ENCODE data around the gene FARP1. TPM values are rescaled to one million over a fixed set of nuclear protein-coding genes. Genes with fewer than 3 reads are reported as not detected.

Gene FARP1
- total and polyA plus RNA-seq, 10 of the 15 experiments (the other 5 are each of a cell fraction or from before 2014, with no cell fraction given): 0.17 to 6.9 (median 0.68) TPM

GRCh38 chr13:98327371-98328270 is 184.7 kb downstream of the FARP1 start:
- Histone ChIP-seq H3K4me1 (ENCODE audit: control insufficient read depth, insufficient read depth, low read length) (no peaks in the 10 kb centered on the region), H3K27me3 (replicated peaks in 1 of 2; ENCODE audit: control insufficient read depth in 2 of 2, insufficient read depth in 2 of 2, low read length in 1 of 2) (no peaks in the 10 kb centered on the region), H3K9me3 (replicated peaks; ENCODE audit: control insufficient read depth, insufficient read depth, low read length) (no peaks in the 10 kb centered on the region), H3K36me3 (ENCODE audit: control insufficient read depth in 2 of 2, insufficient read depth in 2 of 2, low read length in 1 of 2) (no peaks in the 10 kb centered on the region), H3K27ac (ENCODE audit: control insufficient read depth, insufficient read depth) (no peak overlapping the region), H3K4me2 (ENCODE audit: control insufficient read depth, insufficient read depth) (no peak overlapping the region), H4K20me1 (ENCODE audit: control insufficient read depth, insufficient read depth) (no peaks in the 10 kb centered on the region), H3K79me2 (ENCODE audit: control insufficient read depth, insufficient read depth, low read length) (no peaks in the 10 kb centered on the region), H2AFZ (ENCODE audit: control insufficient read depth, low read depth, low read length) (no peak overlapping the region), H3K4me3 (no peak overlapping the region), H3K9ac (ENCODE audit: control insufficient read depth, insufficient read depth, low read length) (no peak overlapping the region)
- in situ Hi-C loops (cut with MboI): no loop called here
- BruUV-seq (replicated peaks): no TSS peak
- ChIA-PET CTCF (interaction anchor here (0.5 kb wide), 1 partner anchor 227 kb away, joined by 3 read pairs; no protein-coding TSS in a partner anchor), SMC1A (ENCODE audit: uncharacterized antibody, unreplicated experiment) (no interaction called here), POLR2A (no interaction called here), RAD21 (ENCODE audit: unreplicated experiment) (interaction anchor here (0.5 kb wide), 1 partner anchor 184 kb away, joined by 4 read pairs; no protein-coding TSS in a partner anchor)
- ATAC-seq (no peak), FAIRE-seq (no peak), DNase-seq (ENCODE audit: low read depth, low spot score) (no peak)
- intact Hi-C loops (cut with micrococcal nuclease; ENCODE audit: unreplicated experiment): no loop called here
- 53% methylated on average over 10 of the region's 10 CpGs for WGBS (ENCODE audit: insufficient coverage, insufficient replicate concordance, low lambda C conversion rate, missing lambda C conversion rate)
- no peak for TF ChIP-seq CTCF (IDR thresholded peaks at IDR 0.05 in 2 of 3, conservative IDR thresholded peaks at IDR 0.05 in 1 of 3; ENCODE audit: control insufficient read depth in 2 of 3, extremely low read depth in 1 of 3, insufficient read depth in 1 of 3, low read depth in 3 of 3, low read length in 3 of 3)
- no peak for TF ChIP-seq E2F8 (IDR thresholded peaks at IDR 0.05; ENCODE audit: low read depth, partially characterized antibody)
- no peak for TF ChIP-seq SREBF2 (IDR thresholded peaks at IDR 0.05; ENCODE audit: low read length)
- no peak for TF ChIP-seq ZNF622 (IDR thresholded peaks at IDR 0.05)
- no peak for TF ChIP-seq IRF5 (IDR thresholded peaks at IDR 0.05; ENCODE audit: borderline replicate concordance)
- no peak for TF ChIP-seq CREB1 (IDR thresholded peaks at IDR 0.05; ENCODE audit: low read depth)
- no peak for TF ChIP-seq TCF12 (IDR thresholded peaks at IDR 0.05; ENCODE audit: low read depth, low read length)
- TF ChIP-seq EZH2 (IDR thresholded peaks at IDR 0.05; ENCODE audit: borderline replicate concordance, control insufficient read depth, low read depth, low read length): no peak
- no peak for TF ChIP-seq PRDM15 (CRISPR knock-in tag; IDR thresholded peaks at IDR 0.05)
